ENCODE data around the gene RPL36A.

The RPL36A gene

DNA sequence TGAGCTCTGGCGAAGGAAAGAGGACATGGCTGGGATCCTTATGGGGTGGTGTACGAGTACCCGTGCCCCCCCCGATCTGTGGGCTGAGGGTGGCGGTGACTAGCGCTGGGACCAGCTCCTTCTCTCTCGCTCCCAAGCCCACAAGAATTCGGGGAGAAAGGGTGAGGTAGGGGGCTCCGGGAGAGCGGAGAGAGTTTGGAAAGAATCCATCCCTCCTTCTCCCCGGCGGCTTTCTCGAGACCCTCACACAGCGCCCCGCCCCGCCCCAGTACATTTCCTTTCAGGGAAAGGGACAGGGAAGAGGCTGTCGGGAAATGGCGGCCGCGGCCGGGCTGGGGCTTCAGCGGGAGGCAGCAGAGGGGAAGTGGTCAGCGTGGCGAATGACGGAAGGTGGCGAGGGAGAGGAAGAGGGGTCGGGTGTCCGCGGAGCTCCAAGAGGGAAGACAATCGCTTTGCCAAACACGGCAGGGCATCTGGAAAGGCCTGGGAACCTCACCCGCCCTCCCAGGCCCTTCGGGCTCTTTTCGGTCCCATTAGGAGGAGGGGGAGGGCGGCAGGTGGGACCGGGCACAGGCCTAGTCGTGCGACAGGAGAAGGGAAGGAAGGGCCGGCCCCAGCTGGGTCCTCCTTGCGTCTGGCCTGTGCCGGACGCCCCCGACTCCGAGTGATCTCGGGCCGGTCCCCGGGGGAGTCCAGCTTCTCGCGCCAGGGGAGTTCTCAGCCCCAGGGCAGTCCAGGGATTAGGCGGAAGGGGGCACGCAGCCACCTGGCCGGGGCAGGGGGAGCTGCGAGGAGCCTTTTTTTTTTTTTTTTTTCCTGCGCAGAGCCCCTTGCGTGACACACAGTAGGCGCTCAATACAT is 27.4 kb downstream of the RPL36A start:
- intact Hi-C loops (cut with DNase I): loop anchor here (5.0 to 10.0 kb wide), 2 partner anchors 137 to 379 kb away; partner anchors contain the start of gene ARMCX1
- peak; percentile 3 to 83 (median 65) for DNase-seq

DNA sequence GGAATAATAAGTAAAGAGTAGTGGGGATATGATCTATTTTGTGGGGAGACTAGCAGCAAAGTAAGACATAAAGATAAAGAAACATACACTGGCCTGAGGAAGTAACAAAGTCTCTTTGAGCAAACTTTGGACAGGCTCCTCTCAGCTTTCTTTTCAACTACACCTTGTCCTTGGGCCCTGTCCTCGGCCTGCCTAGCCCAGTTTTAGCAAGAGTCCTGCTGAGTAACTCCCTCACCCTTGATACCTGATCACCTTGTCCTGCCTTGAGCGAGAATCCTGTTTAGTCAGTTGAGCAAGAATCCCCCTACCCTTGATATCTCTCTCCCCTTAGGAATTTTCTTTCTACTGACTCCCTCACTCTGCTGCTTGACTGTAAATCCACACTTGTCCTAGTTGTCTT is 28.7 kb downstream of the RPL36A start:
- intact Hi-C loops (cut with DNase I): loop anchor here (5.0 to 10.0 kb wide), 2 partner anchors 135 to 378 kb away; partner anchors contain the start of gene ARMCX1
- no peak for DNase-seq

GRCh38 chrX:101427954-101428353 is 37.1 kb downstream of the RPL36A start:
- intact Hi-C loops (cut with DNase I): no loop called here
- DNase-seq: no peak

- DNase-seq: no peak
- intact Hi-C loops (cut with DNase I): no loop called here
These were observed 39.1 kb downstream of the RPL36A start for GRCh38 chrX:101429934-101430333.

- intact Hi-C loops (cut with DNase I): no loop called here
- DNase-seq: no peak
These were observed 39.8 kb downstream of the RPL36A start for GRCh38 chrX:101430457-101431078.

DNA sequence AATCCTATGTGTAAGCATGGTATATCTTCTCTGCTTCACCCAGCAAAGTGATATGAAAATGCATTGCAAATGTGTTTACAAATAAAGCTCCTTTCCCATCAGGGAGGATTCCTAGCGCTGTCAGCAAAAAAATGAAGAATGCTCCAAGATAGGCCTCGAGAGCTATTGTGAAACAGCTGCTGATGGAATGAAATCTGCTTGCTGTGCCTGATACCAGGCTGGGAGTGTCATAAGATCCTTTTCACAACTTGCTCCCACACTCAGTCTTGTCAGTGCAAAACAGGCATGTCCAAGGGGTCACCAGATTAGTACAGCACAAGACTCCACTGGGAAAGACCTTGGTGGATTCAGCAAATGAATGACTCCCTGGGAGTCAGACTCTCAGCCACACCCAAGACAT is 51.3 kb downstream of the RPL36A start:
- intact Hi-C loops (cut with DNase I): no loop called here
- DNase-seq: no peak

Measured in head of caudate nucleus (tissue), 42 donors.